KMS-11 (cell line): ENCODE results near the gene ADPRS.

Experiments used
- H2AFZ ChIP-seq: fragments of 200-600 bp; sonication (generic); 2 replicates; pipeline ENCODE4 v1.6.1; 2016; ENCODE audit warnings: antibody characterized with exemption, mixed run types, low read depth
- H3K27ac ChIP-seq: fragments of 200-600 bp; sonication (generic); 2 replicates; pipeline ENCODE4 v1.6.1; 2016; ENCODE audit warnings: mild to moderate bottlenecking, mixed run types
- H3K27me3 ChIP-seq: fragments of 200-600 bp; sonication (generic); 2 replicates; pipeline ENCODE4 v1.6.1; 2017; ENCODE audit warnings: mild to moderate bottlenecking, low read depth, mixed run types, moderate library complexity; ENCODE audit not compliant: insufficient read depth
- H3K36me3 ChIP-seq: fragments of 200-600 bp; sonication (generic); 2 replicates; pipeline ENCODE4 v1.6.1; 2017; ENCODE audit warnings: mild to moderate bottlenecking, mixed run types; ENCODE audit not compliant: insufficient read depth
- H3K4me1 ChIP-seq: fragments of 200-600 bp; sonication (generic); 2 replicates; pipeline ENCODE4 v1.6.1; 2016; ENCODE audit warnings: mild to moderate bottlenecking, low read depth, mixed run types; ENCODE audit not compliant: poor library complexity, severe bottlenecking
- H3K4me2 ChIP-seq: fragments of 200-600 bp; sonication (generic); 2 replicates; pipeline ENCODE4 v1.7.0; 2016; ENCODE audit warnings: mild to moderate bottlenecking, mixed run types
- H3K4me3 ChIP-seq: fragments of 200-600 bp; sonication (generic); IDR thresholded peaks from 2 replicates; pipeline ENCODE4 v1.6.1; 2017; ENCODE audit warnings: low read depth, low read length, mixed read lengths; ENCODE audit not compliant: insufficient read depth
- H3K79me2 ChIP-seq: fragments of 200-600 bp; sonication (generic); 2 replicates; pipeline ENCODE4 v1.6.1; 2016; ENCODE audit warnings: low read depth, mixed run types; ENCODE audit not compliant: insufficient read depth
- H3K9ac ChIP-seq: fragments of 200-600 bp; sonication (generic); 2 replicates; pipeline ENCODE4 v1.6.1; 2016; ENCODE audit warnings: mild to moderate bottlenecking, mixed run types
- H4K20me1 ChIP-seq: fragments of 200-600 bp; sonication (generic); 2 replicates; pipeline ENCODE4 v1.6.1; 2016; ENCODE audit warnings: mild to moderate bottlenecking, mixed run types; ENCODE audit not compliant: insufficient read depth
- TF ChIP-seq, protein P1 (sequence below): fragments of 200-600 bp; sonication (generic); conservative IDR thresholded peaks from 2 replicates; pipeline ENCODE4 v1.6.1; 2017; ENCODE audit warnings: low read depth, mild to moderate bottlenecking, antibody characterized with exemption, low read length, moderate library complexity, mixed read lengths

The ADPRS gene

GRCh38 chr1:36116901-36117300 is 28.2 kb downstream of the ADPRS start:
- Histone ChIP-seq H3K4me3 (no peak overlapping the region), H2AFZ (no peak overlapping the region), H3K4me1 (no peaks in the 10 kb centered on the region), H3K36me3 (no peaks in the 10 kb centered on the region), H3K4me2 (no peak overlapping the region), H3K27ac (no peak overlapping the region), H3K79me2 (no peaks in the 10 kb centered on the region), H3K9ac (no peak overlapping the region), H3K27me3 (no peaks in the 10 kb centered on the region), H4K20me1 (no peaks in the 10 kb centered on the region)
- TF ChIP-seq, protein P1, sequence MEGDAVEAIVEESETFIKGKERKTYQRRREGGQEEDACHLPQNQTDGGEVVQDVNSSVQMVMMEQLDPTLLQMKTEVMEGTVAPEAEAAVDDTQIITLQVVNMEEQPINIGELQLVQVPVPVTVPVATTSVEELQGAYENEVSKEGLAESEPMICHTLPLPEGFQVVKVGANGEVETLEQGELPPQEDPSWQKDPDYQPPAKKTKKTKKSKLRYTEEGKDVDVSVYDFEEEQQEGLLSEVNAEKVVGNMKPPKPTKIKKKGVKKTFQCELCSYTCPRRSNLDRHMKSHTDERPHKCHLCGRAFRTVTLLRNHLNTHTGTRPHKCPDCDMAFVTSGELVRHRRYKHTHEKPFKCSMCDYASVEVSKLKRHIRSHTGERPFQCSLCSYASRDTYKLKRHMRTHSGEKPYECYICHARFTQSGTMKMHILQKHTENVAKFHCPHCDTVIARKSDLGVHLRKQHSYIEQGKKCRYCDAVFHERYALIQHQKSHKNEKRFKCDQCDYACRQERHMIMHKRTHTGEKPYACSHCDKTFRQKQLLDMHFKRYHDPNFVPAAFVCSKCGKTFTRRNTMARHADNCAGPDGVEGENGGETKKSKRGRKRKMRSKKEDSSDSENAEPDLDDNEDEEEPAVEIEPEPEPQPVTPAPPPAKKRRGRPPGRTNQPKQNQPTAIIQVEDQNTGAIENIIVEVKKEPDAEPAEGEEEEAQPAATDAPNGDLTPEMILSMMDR = no peak

DNA sequence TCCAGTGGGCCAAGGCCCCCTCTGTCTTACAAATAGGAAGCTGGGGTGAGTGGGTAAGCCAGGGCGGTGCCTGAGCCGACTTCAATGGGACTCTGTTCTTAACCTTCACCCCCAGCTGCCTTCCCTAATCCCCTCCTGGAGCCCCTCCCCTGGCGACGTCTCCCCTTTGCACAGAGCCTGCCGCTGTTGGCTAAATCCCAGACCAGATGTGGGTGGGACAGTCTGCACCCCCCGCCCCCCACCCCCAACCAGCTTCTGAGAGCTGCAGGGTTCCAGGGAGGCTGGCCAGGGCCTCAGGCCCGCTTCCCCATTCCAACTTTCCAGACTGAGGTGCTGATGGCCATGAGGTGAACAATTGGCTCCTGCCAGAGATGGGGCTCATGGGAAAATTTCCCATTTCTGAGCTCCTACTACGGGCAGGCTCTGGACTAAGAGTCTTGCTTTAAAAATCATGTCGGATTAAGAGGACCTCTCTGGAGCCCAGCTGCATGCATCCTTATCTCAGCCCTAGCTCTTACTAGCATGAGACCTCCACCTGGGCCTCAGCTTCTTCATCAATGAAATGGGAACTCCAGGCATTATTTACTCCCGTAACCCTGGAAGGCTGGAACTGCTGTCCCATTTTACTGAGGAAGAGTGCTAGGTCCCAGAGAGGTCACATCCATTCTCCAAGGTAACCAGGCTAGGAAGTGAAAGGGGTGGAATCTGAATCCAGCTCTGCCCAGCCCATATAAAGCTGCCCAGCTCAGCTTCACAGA is 29.9 kb downstream of the ADPRS start:
- TF ChIP-seq, protein P1 = no peak
- H3K4me2 ChIP-seq = no peak overlapping the region
- H4K20me1 ChIP-seq = no peaks in the 10 kb centered on the region
- no peaks in the 10 kb centered on the region for H3K79me2 ChIP-seq
- no peaks in the 10 kb centered on the region for H3K4me1 ChIP-seq
- no peak overlapping the region for H3K4me3 ChIP-seq
- no peaks in the 10 kb centered on the region for H3K36me3 ChIP-seq
- no peaks in the 10 kb centered on the region for H3K27me3 ChIP-seq
- no peak overlapping the region for H3K9ac ChIP-seq
- H2AFZ ChIP-seq = no peak overlapping the region
- no peak overlapping the region for H3K27ac ChIP-seq

DNA sequence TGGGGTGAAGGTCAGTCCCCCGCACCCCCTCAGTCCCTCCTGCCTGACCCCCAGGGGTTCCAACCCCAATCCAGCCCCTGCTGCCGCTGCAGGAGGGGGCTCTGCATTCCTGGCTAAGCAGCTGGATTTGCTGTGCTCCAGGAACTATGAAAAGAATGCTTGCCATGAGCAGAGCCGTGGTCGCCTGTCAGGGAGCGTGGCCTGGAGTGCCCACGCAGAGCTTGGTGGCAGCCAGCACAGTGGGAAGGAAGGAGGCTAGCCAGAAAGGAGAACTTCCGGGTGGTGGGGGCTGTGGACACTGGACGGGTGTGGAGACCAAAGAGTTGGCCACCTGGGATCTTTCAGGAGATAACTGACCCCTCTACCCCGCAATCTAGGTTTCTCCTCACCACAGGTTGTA is 30.8 kb downstream of the ADPRS start:
- no peaks in the 10 kb centered on the region for H3K79me2 ChIP-seq
- TF ChIP-seq, protein P1 = no peak
- H3K27ac ChIP-seq = no peak overlapping the region
- no peak overlapping the region for H3K4me3 ChIP-seq
- H3K9ac ChIP-seq = no peak overlapping the region
- no peaks in the 10 kb centered on the region for H3K36me3 ChIP-seq
- H3K27me3 ChIP-seq = no peaks in the 10 kb centered on the region
- H2AFZ ChIP-seq = no peak overlapping the region
- no peaks in the 10 kb centered on the region for H3K4me1 ChIP-seq
- H3K4me2 ChIP-seq = no peak overlapping the region
- no peaks in the 10 kb centered on the region for H4K20me1 ChIP-seq

DNA sequence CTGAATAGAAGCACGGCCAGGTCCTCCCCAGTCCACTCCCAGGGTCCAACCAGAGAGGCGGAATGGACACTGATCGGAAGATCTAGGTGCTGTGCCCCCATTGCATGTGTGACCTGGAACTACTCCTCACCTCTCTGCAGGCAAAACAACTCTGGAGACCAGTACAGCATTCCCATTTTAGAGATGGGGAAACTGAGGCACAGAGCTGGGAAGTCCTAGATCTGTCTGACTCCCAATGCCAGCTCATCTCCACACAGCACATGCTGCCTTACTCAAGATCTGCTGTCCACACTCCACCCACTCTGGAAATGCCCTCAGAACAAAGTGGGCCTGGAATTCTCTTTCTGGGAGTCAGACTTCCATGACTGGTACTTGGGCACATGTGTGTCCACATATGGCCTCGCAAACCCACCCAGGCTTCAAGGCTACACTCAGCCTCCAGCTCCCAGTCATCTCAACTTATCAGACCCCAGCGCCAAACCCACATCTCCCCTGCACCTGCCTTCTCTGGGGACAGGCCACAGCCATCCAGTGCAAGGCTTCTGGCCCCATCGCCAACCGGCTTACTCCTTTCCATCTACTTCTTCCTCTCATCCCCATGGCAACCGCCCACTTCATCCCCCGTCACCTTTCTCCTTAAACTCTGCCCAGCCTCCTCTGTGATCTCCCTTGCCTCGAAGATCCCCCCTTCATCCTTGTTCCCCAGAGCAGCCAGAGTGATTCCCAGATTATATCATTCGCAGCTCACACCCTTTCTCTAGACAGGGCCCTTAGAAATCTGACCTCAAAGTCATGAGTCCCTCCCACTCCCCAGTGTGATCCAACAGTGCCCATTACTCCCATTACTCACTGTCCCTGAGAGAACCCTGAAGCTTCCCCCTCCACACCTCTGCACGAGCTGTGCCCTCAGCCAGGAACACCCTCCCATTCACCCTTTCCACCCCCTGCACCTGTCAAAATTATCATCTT is 33.7 kb downstream of the ADPRS start:
- no peak overlapping the region for H3K27ac ChIP-seq
- no peak overlapping the region for H3K9ac ChIP-seq
- no peaks in the 10 kb centered on the region for H3K27me3 ChIP-seq
- no peak overlapping the region for H2AFZ ChIP-seq
- H4K20me1 ChIP-seq = no peaks in the 10 kb centered on the region
- no peaks in the 10 kb centered on the region for H3K36me3 ChIP-seq
- no peaks in the 10 kb centered on the region for H3K79me2 ChIP-seq
- TF ChIP-seq, protein P1 = no peak
- no peak overlapping the region for H3K4me3 ChIP-seq
- H3K4me2 ChIP-seq = no peak overlapping the region
- no peaks in the 10 kb centered on the region for H3K4me1 ChIP-seq
